Right atrium auricular region (tissue), 2 donors: ENCODE results near the gene SP140L. TPM values are rescaled to one million over a fixed set of nuclear protein-coding genes. Genes with fewer than 3 reads are reported as not detected.

Experiments used
- DNase-seq: peaks from one replicate; pipeline ENCODE4 v3.0.0-alpha.2; 2019; ENCODE audit warnings: low spot score
- H3K27ac ChIP-seq, 2 donors: fragments of 200-600 bp; sonication (generic); 1 replicate in 1 of 2; 2 replicates in 1 of 2; pipeline ENCODE4 v1.5.1; 2016 to 2019
- H3K27me3 ChIP-seq, 2 donors: fragments of 200-600 bp; sonication (generic); one replicate each; pipeline versions ENCODE4 v1.5.1 to v1.6.0; 2017 to 2019
- H3K36me3 ChIP-seq: fragments of 200-600 bp; sonication (generic); one replicate; pipeline ENCODE4 v1.5.1; 2016
- H3K4me1 ChIP-seq, 2 donors: fragments of 200-600 bp; sonication (generic); one replicate each; pipeline versions ENCODE4 v1.5.1 to v1.6.0; 2017 to 2019
- H3K4me3 ChIP-seq, 2 donors: fragments of 200-600 bp; sonication (generic); 1 replicate in 1 of 2; 2 replicates in 1 of 2; pipeline ENCODE4 v1.5.1; 2017 to 2019; ENCODE audit warnings: mild to moderate bottlenecking in 1 of 2, moderate library complexity in 1 of 2
- H3K9me3 ChIP-seq, 2 donors: fragments of 200-600 bp; sonication (generic); one replicate each; pipeline ENCODE4 v1.5.1; 2019
- total RNA-seq, 2 donors: library from RNA; depleted of rRNA; stranded (reverse); fragments of >200 nt; gene quantifications; one replicate each; pipeline ENCODE4 v1.1.0, GENCODE V29; 2016
- TF ChIP-seq, protein P1 (sequence below), 2 donors: fragments of 200-600 bp; sonication (generic); IDR thresholded peaks; one replicate each; pipeline ENCODE4 v1.5.1; 2019; ENCODE audit warnings: antibody characterized with exemption in 2 of 2

SP140L gene
- total RNA-seq, 2 donors from 2014 or later = 3.0 to 3.2 TPM

DNA sequence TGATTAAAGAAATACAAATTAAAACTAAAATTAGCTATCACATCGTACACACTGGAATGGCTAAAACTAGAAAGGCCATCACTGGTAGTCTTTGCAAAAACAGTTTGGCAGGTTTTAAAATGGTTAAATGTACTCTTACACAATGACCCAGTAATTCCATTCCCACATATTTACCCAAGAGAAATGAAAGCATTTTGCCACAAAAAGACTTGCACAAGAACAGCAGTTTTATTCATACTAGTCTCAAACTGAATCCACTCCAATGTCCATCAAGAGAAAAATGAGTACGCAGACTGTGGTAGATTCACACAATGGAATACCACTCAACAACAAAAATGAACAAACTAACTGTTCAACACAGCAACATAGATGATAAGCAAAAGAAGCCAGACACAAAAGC, 29.1 kb downstream of the SP140L start:
- H3K27me3 ChIP-seq = no peaks in the 10 kb centered on the region
- no peak overlapping the region for H3K27ac ChIP-seq
- DNase-seq = no peak
- H3K36me3 ChIP-seq = no peaks in the 10 kb centered on the region
- no peak overlapping the region for H3K4me3 ChIP-seq
- TF ChIP-seq, protein P1, sequence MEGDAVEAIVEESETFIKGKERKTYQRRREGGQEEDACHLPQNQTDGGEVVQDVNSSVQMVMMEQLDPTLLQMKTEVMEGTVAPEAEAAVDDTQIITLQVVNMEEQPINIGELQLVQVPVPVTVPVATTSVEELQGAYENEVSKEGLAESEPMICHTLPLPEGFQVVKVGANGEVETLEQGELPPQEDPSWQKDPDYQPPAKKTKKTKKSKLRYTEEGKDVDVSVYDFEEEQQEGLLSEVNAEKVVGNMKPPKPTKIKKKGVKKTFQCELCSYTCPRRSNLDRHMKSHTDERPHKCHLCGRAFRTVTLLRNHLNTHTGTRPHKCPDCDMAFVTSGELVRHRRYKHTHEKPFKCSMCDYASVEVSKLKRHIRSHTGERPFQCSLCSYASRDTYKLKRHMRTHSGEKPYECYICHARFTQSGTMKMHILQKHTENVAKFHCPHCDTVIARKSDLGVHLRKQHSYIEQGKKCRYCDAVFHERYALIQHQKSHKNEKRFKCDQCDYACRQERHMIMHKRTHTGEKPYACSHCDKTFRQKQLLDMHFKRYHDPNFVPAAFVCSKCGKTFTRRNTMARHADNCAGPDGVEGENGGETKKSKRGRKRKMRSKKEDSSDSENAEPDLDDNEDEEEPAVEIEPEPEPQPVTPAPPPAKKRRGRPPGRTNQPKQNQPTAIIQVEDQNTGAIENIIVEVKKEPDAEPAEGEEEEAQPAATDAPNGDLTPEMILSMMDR (IDR thresholded peaks at IDR 0.05) = no peak
- H3K4me1 ChIP-seq = no peaks in the 10 kb centered on the region
- H3K9me3 ChIP-seq = no peaks in the 10 kb centered on the region

DNA sequence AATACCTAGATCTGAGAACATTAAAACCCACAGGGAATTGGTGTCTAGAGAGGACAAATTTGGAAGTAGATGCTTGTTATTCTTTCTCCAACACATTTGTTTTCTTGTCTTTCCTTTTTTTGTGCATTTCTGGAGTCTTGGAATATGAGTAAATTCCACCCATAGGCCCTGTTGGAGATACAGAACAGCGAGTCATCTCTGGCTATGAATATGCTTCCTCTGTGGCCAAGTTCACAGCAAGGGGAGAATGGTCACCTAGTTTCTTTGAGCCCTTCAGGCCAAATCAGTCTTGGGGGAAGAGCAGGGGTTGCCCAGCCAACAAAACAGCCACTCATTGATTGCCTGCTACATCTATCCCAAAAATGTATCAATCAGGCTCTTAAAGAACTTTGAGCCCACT, 31.3 kb downstream of the SP140L start:
- no peak for DNase-seq
- Histone ChIP-seq H3K27ac (no peak overlapping the region), H3K36me3 (no peaks in the 10 kb centered on the region), H3K9me3 (no peaks in the 10 kb centered on the region), H3K4me3 (no peak overlapping the region), H3K4me1 (no peaks in the 10 kb centered on the region), H3K27me3 (no peaks in the 10 kb centered on the region)
- TF ChIP-seq, protein P1 (IDR thresholded peaks at IDR 0.05) = no peak

DNA sequence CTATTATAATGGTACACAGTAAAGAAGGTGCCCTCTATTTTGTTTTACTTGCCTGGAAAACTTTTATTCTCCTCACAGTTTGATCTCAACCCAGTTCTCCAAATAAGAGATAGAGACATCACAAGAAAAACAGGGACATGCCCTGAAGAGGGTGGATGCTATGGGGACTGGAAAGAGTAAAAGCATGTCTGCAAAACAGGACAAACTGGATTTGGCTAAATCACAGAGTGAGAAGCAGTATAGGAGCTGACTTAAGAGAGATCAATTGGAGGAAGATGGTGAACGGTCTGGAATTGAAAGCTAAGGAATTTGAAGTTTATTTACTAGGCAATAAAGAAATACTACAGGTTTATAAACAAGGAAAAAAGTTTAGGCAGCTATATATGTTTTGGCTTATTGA, 33.0 kb downstream of the SP140L start:
- Histone ChIP-seq H3K4me3 (no peak overlapping the region), H3K36me3 (no peaks in the 10 kb centered on the region), H3K9me3 (no peaks in the 10 kb centered on the region), H3K27me3 (no peaks in the 10 kb centered on the region), H3K4me1 (no peaks in the 10 kb centered on the region), H3K27ac (no peak overlapping the region)
- TF ChIP-seq, protein P1 (IDR thresholded peaks at IDR 0.05) = no peak
- DNase-seq = no peak

DNA sequence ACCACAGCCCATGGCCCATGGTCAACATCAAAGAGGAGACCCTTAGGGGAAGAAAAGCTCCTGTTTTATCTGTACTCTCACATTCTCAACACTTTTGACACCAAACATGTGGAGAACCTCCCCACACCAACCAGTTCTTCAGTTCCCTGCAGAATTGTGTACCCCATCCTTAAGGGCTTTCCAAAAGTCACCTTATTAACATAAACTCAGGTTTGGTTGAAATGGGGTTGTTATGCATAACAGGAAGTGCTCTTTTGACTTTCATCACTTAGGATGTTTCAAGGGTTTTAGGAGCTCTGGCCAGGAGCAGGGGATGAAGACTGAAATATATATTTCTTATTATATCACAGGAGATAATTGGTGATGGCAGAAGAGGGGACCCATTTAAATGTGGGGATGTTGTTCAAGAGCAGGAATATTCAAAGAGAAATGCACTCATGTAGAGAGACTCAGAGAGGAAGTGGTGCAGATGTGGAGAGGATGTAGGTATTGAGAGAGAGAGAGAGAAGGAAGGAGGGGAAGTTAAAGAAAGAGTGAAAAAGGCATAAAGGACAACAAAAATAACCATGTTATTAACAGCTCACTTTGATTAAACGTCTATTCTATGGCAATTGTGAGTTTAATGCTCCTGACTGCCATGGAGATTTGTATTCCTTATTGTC, 35.2 kb downstream of the SP140L start:
- TF ChIP-seq, protein P1 (IDR thresholded peaks at IDR 0.05) = no peak
- no peaks in the 10 kb centered on the region for H3K36me3 ChIP-seq
- no peak overlapping the region for H3K4me3 ChIP-seq
- no peaks in the 10 kb centered on the region for H3K9me3 ChIP-seq
- DNase-seq = no peak
- no peaks in the 10 kb centered on the region for H3K4me1 ChIP-seq
- H3K27me3 ChIP-seq = no peaks in the 10 kb centered on the region
- no peak overlapping the region for H3K27ac ChIP-seq

DNA sequence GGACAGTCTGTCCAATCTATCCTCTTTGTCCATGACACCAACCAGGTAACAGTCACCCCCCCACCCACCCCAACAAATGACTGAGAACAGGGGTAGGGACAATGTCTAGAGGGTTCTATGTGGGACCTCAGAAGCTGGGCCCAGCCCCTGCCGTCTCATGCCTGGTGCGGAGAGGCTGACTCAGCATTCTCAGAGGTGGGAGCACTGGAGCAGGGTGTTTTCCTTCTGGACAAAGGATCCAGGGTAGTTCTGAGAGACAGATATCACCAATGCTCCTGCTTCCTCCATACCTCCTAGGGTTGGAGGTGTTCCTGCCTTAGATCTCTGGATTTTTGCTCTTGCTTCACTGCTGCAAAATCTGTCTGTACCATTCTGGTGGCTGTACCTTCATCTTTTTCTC, 55.1 kb downstream of the SP140L start:
- Histone ChIP-seq H3K27me3 (no peaks in the 10 kb centered on the region), H3K4me3 (no peak overlapping the region), H3K27ac (no peak overlapping the region), H3K4me1 (no peaks in the 10 kb centered on the region), H3K9me3 (no peaks in the 10 kb centered on the region), H3K36me3 (no peaks in the 10 kb centered on the region)
- TF ChIP-seq, protein P1 (IDR thresholded peaks at IDR 0.05) = no peak
- DNase-seq = no peak

DNA sequence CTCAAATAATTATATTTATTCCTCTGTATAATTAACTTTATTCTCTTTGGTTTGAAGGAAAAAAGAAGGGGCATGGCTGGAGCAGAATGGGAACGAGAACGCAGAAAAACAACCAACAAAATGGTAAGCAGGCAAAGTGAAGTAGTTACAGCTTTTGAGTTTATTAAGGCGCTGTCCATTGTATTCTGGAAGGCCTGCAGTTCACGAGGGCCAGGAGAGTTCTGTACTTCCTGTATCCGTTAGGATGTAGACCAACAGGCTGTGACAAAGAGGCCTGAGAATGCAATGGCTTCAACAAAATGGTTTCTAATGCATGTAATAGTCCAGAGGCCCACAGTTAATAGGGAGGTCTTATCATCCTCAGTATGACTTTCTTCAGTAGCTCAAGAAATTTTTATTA, 56.5 kb downstream of the SP140L start:
- TF ChIP-seq, protein P1 (IDR thresholded peaks at IDR 0.05) = no peak
- no peak for DNase-seq
- H3K4me1 ChIP-seq = no peaks in the 10 kb centered on the region
- no peaks in the 10 kb centered on the region for H3K36me3 ChIP-seq
- H3K27me3 ChIP-seq = no peaks in the 10 kb centered on the region
- H3K9me3 ChIP-seq = no peaks in the 10 kb centered on the region
- no peak overlapping the region for H3K4me3 ChIP-seq
- H3K27ac ChIP-seq = no peak overlapping the region
